GM23338 (cell line): ENCODE measurements around the gene UBN1. TPM values are rescaled to one million over a fixed set of nuclear protein-coding genes. Genes with fewer than 3 reads are reported as not detected.

Experiments used
- ATAC-seq: fragments of 200-7000 bp; cut with Tn5 transposase; 3 replicates; pipeline ENCODE4 v1.9.1; 2020
- DNase-seq: peaks from one replicate; pipeline ENCODE4 v3.0.0-alpha.2; 2015; ENCODE audit warnings: low spot score
- H2AFZ ChIP-seq: fragments of 200-600 bp; sonication (generic); 2 replicates; pipeline ENCODE4 v1.8.0; 2016; ENCODE audit warnings: antibody characterized with exemption, mild to moderate bottlenecking, moderate library complexity
- H3F3A ChIP-seq: fragments of 200-600 bp; sonication (generic); replicated peaks from 2 replicates; pipeline ENCODE4 v1.8.0; 2017; ENCODE audit warnings: antibody characterized with exemption, mixed run types, low read depth
- H3K27ac ChIP-seq: fragments of 200-600 bp; sonication (generic); 2 replicates; pipeline ENCODE4 v1.6.1; 2016; ENCODE audit warnings: low read depth
- H3K27me3 ChIP-seq: fragments of 200-600 bp; sonication (generic); 2 replicates; pipeline ENCODE4 v1.8.0; 2016; ENCODE audit warnings: mild to moderate bottlenecking, mixed run types, moderate library complexity; ENCODE audit not compliant: insufficient read depth
- H3K36me3 ChIP-seq: fragments of 200-600 bp; sonication (generic); 2 replicates; pipeline ENCODE4 v1.8.0; 2016; ENCODE audit warnings: mild to moderate bottlenecking; ENCODE audit not compliant: insufficient read depth
- H3K4me1 ChIP-seq: fragments of 200-600 bp; sonication (generic); 2 replicates; pipeline ENCODE4 v1.8.0; 2016; ENCODE audit warnings: mild to moderate bottlenecking, moderate library complexity; ENCODE audit not compliant: insufficient read depth
- H3K4me2 ChIP-seq: fragments of 200-600 bp; sonication (generic); 2 replicates; pipeline ENCODE4 v1.7.1; 2017; ENCODE audit warnings: mixed run types
- H3K4me3 ChIP-seq: fragments of 200-600 bp; sonication (generic); 2 replicates; pipeline ENCODE4 v1.6.1; 2016; ENCODE audit warnings: mixed run types
- H3K79me2 ChIP-seq: fragments of 200-600 bp; sonication (generic); replicated peaks from 2 replicates; pipeline ENCODE4 v1.8.0; 2017; ENCODE audit warnings: mild to moderate bottlenecking; ENCODE audit not compliant: insufficient read depth
- H3K9me2 ChIP-seq: fragments of 200-600 bp; sonication (generic); 2 replicates; pipeline ENCODE4 v1.8.0; 2017; ENCODE audit not compliant: insufficient read depth
- H4K20me1 ChIP-seq: fragments of 200-600 bp; sonication (generic); replicated peaks from 2 replicates; pipeline ENCODE4 v1.8.0; 2017; ENCODE audit warnings: mild to moderate bottlenecking; ENCODE audit not compliant: insufficient read depth
- H3K27ac Mint-ChIP-seq: 2 replicates; pipeline ENCODE4 v1.8.0; 2020; ENCODE audit warnings: inconsistent platforms, mild to moderate bottlenecking, moderate library complexity, mixed read lengths
- H3K27me3 Mint-ChIP-seq: 3 replicates; pipeline ENCODE4 v1.8.0; 2022; ENCODE audit warnings: low read depth, mild to moderate bottlenecking, moderate library complexity, mixed read lengths, inconsistent platforms; ENCODE audit not compliant: insufficient read depth, poor library complexity
- H3K36me3 Mint-ChIP-seq: 3 replicates; pipeline ENCODE4 v1.8.0; 2021; ENCODE audit warnings: low read depth, mild to moderate bottlenecking, inconsistent platforms, moderate library complexity, mixed read lengths
- H3K4me1 Mint-ChIP-seq: 3 replicates; pipeline ENCODE4 v1.8.0; 2020; ENCODE audit warnings: mild to moderate bottlenecking, inconsistent platforms, mixed read lengths
- H3K4me3 Mint-ChIP-seq: 3 replicates; pipeline ENCODE4 v1.8.0; 2021; ENCODE audit warnings: moderate library complexity, mild to moderate bottlenecking, inconsistent platforms, mixed read lengths
- H3K9me3 Mint-ChIP-seq: 3 replicates; pipeline ENCODE4 v1.8.0; 2020; ENCODE audit warnings: moderate library complexity, mild to moderate bottlenecking, inconsistent platforms, mixed read lengths
- EZH2 ChIP-seq: fragments of 200-600 bp; sonication (generic); IDR thresholded peaks from one replicate; pipeline ENCODE4 v1.8.0; 2017; ENCODE audit warnings: antibody characterized with exemption, mild to moderate bottlenecking, low read depth; ENCODE audit not compliant: unreplicated experiment
- EZH2phosphoT487 ChIP-seq: fragments of 200-600 bp; sonication (generic); IDR thresholded peaks from one replicate; pipeline ENCODE4 v1.8.1; 2018; ENCODE audit warnings: antibody characterized with exemption; ENCODE audit not compliant: unreplicated experiment
- JUNB ChIP-seq: IDR thresholded peaks from one replicate; pipeline ENCODE4 v1.6.1; 2016; ENCODE audit warnings: antibody characterized with exemption; ENCODE audit not compliant: unreplicated experiment
- NANOG ChIP-seq: IDR thresholded peaks from 2 replicates; pipeline ENCODE4 v1.6.1; 2016; ENCODE audit warnings: antibody characterized with exemption, borderline replicate concordance
- POLR2AphosphoS5 ChIP-seq: IDR thresholded peaks from 2 replicates; pipeline ENCODE4 v1.6.1; 2016; ENCODE audit warnings: antibody characterized with exemption, low read depth
- ZNF114 ChIP-seq: fragments of 250-450 bp; sonication (Bioruptor Pico); IDR thresholded peaks from 2 replicates; pipeline ENCODE4 v1.5.0; 2020; ENCODE audit warnings: mild to moderate bottlenecking, moderate library complexity
- ZNF331 ChIP-seq: fragments of 250-450 bp; sonication (Bioruptor Pico); IDR thresholded peaks from 2 replicates; pipeline ENCODE4 v1.5.0; 2020; ENCODE audit warnings: low read depth, mild to moderate bottlenecking, moderate library complexity
- polyA plus RNA-seq: library from polyadenylated mRNA; unstranded; fragments of >200 nt; fragmentation: Nextera tagmentation; extraction: Ambion mirVana; gene quantifications from 2 replicates; pipeline ENCODE4 v1.2.1, GENCODE V29; 2016
- total RNA-seq: library from RNA; depleted of rRNA; stranded (reverse); fragments of >200 nt; shearing (Covaris generic); gene quantifications from 2 replicates; pipeline ENCODE4 v1.2.3, GENCODE V29; 2014
- TF ChIP-seq, protein P1 (sequence below): IDR thresholded peaks from one replicate; pipeline ENCODE4 v1.6.1; 2018; ENCODE audit warnings: antibody characterized with exemption; ENCODE audit not compliant: unreplicated experiment
- TF ChIP-seq, protein P2 (sequence below): IDR thresholded peaks from 2 replicates; pipeline ENCODE4 v1.6.1; 2016; ENCODE audit warnings: antibody characterized with exemption
- TF ChIP-seq, protein P3 (sequence below), 2 experiments: fragments of 200-600 bp in 1 of 2; sonication (generic) in 1 of 2; conservative IDR thresholded peaks; 2 replicates each; pipeline versions ENCODE4 v1.5.1 to v1.6.1; 2016 to 2017; ENCODE audit warnings: antibody characterized with exemption in 2 of 2, low read depth in 2 of 2, mild to moderate bottlenecking in 2 of 2, moderate library complexity in 1 of 2
- TF ChIP-seq, protein P4 (sequence below): fragments of 250-450 bp; sonication (Bioruptor Pico); IDR thresholded peaks from 2 replicates; pipeline ENCODE4 v1.5.0; 2020; ENCODE audit warnings: mild to moderate bottlenecking, moderate library complexity

UBN1 gene
- total and polyA plus RNA-seq, 2 experiments from 2014 or later: 18.3 to 46.8 TPM

DNA sequence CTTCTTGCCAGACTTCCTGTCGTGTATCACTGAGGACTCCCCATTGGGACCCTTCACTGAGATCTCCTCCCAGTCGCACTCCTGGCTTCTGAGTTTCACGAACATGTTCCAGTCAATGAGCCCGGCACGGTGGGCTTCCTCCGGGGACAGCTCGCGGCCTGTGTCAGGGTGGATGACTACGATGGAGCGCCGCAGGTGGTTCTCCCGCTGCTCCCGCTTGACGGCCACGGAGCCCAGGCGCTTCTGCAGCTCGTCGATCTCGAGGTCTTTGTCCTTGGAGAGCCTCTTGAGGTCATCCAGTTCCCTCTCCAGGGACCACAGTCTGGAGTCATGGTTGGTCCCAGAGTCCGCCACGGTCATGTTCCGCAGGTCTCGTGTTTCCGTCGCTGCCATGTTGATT is 36.2 kb downstream of the UBN1 start (continued):
- TF ChIP-seq, protein P1, sequence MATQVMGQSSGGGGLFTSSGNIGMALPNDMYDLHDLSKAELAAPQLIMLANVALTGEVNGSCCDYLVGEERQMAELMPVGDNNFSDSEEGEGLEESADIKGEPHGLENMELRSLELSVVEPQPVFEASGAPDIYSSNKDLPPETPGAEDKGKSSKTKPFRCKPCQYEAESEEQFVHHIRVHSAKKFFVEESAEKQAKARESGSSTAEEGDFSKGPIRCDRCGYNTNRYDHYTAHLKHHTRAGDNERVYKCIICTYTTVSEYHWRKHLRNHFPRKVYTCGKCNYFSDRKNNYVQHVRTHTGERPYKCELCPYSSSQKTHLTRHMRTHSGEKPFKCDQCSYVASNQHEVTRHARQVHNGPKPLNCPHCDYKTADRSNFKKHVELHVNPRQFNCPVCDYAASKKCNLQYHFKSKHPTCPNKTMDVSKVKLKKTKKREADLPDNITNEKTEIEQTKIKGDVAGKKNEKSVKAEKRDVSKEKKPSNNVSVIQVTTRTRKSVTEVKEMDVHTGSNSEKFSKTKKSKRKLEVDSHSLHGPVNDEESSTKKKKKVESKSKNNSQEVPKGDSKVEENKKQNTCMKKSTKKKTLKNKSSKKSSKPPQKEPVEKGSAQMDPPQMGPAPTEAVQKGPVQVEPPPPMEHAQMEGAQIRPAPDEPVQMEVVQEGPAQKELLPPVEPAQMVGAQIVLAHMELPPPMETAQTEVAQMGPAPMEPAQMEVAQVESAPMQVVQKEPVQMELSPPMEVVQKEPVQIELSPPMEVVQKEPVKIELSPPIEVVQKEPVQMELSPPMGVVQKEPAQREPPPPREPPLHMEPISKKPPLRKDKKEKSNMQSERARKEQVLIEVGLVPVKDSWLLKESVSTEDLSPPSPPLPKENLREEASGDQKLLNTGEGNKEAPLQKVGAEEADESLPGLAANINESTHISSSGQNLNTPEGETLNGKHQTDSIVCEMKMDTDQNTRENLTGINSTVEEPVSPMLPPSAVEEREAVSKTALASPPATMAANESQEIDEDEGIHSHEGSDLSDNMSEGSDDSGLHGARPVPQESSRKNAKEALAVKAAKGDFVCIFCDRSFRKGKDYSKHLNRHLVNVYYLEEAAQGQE: no peak
- no peak for TF ChIP-seq NANOG
- no peak for TF ChIP-seq JUNB
- TF ChIP-seq, protein P2, sequence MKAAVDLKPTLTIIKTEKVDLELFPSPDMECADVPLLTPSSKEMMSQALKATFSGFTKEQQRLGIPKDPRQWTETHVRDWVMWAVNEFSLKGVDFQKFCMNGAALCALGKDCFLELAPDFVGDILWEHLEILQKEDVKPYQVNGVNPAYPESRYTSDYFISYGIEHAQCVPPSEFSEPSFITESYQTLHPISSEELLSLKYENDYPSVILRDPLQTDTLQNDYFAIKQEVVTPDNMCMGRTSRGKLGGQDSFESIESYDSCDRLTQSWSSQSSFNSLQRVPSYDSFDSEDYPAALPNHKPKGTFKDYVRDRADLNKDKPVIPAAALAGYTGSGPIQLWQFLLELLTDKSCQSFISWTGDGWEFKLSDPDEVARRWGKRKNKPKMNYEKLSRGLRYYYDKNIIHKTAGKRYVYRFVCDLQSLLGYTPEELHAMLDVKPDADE: no peak
- no peak for TF ChIP-seq EZH2phosphoT487
- no peak for TF ChIP-seq EZH2
- TF ChIP-seq, protein P3, sequence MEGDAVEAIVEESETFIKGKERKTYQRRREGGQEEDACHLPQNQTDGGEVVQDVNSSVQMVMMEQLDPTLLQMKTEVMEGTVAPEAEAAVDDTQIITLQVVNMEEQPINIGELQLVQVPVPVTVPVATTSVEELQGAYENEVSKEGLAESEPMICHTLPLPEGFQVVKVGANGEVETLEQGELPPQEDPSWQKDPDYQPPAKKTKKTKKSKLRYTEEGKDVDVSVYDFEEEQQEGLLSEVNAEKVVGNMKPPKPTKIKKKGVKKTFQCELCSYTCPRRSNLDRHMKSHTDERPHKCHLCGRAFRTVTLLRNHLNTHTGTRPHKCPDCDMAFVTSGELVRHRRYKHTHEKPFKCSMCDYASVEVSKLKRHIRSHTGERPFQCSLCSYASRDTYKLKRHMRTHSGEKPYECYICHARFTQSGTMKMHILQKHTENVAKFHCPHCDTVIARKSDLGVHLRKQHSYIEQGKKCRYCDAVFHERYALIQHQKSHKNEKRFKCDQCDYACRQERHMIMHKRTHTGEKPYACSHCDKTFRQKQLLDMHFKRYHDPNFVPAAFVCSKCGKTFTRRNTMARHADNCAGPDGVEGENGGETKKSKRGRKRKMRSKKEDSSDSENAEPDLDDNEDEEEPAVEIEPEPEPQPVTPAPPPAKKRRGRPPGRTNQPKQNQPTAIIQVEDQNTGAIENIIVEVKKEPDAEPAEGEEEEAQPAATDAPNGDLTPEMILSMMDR (conservative IDR thresholded peaks at IDR 0.05; ENCODE audit: low read depth in 2 of 2): no peak
- no peak for TF ChIP-seq ZNF331

DNA sequence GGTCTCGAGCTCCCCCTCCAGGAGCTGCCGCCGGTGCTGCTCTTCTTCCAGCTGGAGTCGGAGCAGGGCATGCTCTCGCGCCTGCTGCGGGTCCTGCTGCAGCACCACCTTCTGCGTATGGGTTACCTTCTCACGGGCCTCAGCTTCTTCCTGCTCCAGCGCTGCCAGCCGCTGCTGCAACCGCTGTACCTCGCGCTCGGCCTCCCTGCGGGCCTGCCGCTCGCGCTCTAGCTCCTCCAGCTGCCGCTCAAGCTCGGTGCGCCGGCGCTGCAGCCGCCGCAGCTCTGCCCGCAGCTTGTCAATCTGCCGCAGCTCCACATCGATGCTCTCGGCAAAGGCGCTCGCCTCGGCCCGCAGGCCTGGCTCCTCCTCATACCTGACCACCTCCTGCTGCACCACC is 36.9 kb downstream of the UBN1 start:
- Histone ChIP-seq H4K20me1 (no peaks in the 10 kb centered on the region; the same call in 1 of the 2 replicates), H3K4me3 (no peak overlapping the region), H3K4me1 (no peaks in the 10 kb centered on the region), H3K9me2 (no peaks in the 10 kb centered on the region), H3K79me2 (no peaks in the 10 kb centered on the region), H3F3A (0 out of 2 replicates have a peak, but pooled peaks cover 7% of the 10 kb centered on the region), H3K27ac (no peak overlapping the region), H2AFZ (no peak overlapping the region), H3K36me3 (peaks cover 46% of the 10 kb centered on the region), H3K4me2 (no peak overlapping the region), H3K27me3 (no peaks in the 10 kb centered on the region)
- H3K36me3 Mint-ChIP-seq: peaks cover 87% of the 10 kb centered on the region
- no peaks in the 10 kb centered on the region; the same call in 2 of the 3 replicates for H3K4me1 Mint-ChIP-seq
- no peaks in the 10 kb centered on the region; the same call in 1 of the 3 replicates for H3K9me3 Mint-ChIP-seq
- ATAC-seq (no peak), DNase-seq (no peak)
- H3K4me3 Mint-ChIP-seq: no peak overlapping the region
- H3K27ac Mint-ChIP-seq: no peak overlapping the region
- peaks cover 9% of the 10 kb centered on the region for H3K27me3 Mint-ChIP-seq
- TF ChIP-seq POLR2AphosphoS5 (no peak), ZNF114 (CRISPR knock-in tag) (no peak), EZH2phosphoT487 (no peak)
- TF ChIP-seq, protein P4, sequence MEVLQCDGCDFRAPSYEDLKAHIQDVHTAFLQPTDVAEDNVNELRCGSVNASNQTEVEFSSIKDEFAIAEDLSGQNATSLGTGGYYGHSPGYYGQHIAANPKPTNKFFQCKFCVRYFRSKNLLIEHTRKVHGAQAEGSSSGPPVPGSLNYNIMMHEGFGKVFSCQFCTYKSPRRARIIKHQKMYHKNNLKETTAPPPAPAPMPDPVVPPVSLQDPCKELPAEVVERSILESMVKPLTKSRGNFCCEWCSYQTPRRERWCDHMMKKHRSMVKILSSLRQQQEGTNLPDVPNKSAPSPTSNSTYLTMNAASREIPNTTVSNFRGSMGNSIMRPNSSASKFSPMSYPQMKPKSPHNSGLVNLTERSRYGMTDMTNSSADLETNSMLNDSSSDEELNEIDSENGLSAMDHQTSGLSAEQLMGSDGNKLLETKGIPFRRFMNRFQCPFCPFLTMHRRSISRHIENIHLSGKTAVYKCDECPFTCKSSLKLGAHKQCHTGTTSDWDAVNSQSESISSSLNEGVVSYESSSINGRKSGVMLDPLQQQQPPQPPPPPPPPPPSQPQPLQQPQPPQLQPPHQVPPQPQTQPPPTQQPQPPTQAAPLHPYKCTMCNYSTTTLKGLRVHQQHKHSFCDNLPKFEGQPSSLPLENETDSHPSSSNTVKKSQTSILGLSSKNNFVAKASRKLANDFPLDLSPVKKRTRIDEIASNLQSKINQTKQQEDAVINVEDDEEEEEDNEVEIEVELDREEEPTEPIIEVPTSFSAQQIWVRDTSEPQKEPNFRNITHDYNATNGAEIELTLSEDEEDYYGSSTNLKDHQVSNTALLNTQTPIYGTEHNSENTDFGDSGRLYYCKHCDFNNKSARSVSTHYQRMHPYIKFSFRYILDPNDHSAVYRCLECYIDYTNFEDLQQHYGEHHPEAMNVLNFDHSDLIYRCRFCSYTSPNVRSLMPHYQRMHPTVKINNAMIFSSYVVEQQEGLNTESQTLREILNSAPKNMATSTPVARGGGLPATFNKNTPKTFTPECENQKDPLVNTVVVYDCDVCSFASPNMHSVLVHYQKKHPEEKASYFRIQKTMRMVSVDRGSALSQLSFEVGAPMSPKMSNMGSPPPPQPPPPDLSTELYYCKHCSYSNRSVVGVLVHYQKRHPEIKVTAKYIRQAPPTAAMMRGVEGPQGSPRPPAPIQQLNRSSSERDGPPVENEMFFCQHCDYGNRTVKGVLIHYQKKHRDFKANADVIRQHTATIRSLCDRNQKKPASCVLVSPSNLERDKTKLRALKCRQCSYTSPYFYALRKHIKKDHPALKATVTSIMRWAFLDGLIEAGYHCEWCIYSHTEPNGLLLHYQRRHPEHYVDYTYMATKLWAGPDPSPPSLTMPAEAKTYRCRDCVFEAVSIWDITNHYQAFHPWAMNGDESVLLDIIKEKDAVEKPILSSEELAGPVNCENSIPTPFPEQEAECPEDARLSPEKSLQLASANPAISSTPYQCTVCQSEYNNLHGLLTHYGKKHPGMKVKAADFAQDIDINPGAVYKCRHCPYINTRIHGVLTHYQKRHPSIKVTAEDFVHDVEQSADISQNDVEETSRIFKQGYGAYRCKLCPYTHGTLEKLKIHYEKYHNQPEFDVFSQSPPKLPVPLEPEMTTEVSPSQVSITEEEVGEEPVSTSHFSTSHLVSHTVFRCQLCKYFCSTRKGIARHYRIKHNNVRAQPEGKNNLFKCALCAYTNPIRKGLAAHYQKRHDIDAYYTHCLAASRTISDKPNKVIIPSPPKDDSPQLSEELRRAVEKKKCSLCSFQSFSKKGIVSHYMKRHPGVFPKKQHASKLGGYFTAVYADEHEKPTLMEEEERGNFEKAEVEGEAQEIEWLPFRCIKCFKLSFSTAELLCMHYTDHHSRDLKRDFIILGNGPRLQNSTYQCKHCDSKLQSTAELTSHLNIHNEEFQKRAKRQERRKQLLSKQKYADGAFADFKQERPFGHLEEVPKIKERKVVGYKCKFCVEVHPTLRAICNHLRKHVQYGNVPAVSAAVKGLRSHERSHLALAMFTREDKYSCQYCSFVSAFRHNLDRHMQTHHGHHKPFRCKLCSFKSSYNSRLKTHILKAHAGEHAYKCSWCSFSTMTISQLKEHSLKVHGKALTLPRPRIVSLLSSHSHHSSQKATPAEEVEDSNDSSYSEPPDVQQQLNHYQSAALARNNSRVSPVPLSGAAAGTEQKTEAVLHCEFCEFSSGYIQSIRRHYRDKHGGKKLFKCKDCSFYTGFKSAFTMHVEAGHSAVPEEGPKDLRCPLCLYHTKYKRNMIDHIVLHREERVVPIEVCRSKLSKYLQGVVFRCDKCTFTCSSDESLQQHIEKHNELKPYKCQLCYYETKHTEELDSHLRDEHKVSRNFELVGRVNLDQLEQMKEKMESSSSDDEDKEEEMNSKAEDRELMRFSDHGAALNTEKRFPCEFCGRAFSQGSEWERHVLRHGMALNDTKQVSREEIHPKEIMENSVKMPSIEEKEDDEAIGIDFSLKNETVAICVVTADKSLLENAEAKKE (CRISPR knock-in tag): no peak
- TF ChIP-seq, protein P2: no peak
